K562 (cell line): ENCODE data around the gene TMED10. TPM values are rescaled to one million over a fixed set of nuclear protein-coding genes. Genes with fewer than 3 reads are reported as not detected.

Source experiments
- ATAC-seq: fragments of 200-7000 bp; cut with Tn5 transposase; 3 replicates; pipeline ENCODE4 v1.9.1; 2020; ENCODE audit warnings: moderate library complexity
- BruUV-seq: library from RNA; stranded (reverse); fragments of 400-500 nt; replicated peaks from 2 replicates; lab custom pipeline; 2021; lab: Mats Ljungman, UMichigan
- CTCF ChIA-PET: fragments of 300-600 bp; formaldehyde crosslinking; extraction: SDS; loops from one replicate; lab custom pipeline; 2021; ENCODE audit warnings: low intra/inter-chr PET ratio; lab: Yijun Ruan, JAX
- POLR2A ChIA-PET: fragments of 300-600, 350-650 bp; sonication (Branson Sonifier 250); formaldehyde crosslinking; extraction: SDS; loops from one replicate; lab custom pipeline; 2021; ENCODE audit warnings: antibody characterized with exemption, inconsistent platforms; lab: Yijun Ruan, JAX
- DNase-seq, 4 experiments: peaks; one replicate each; pipeline versions ENCODE4 v3.0.0 to v3.0.0-alpha.2; 2011 to 2018; ENCODE audit warnings: low spot score in 3 of 4, mixed read lengths in 3 of 4; ENCODE audit errors: extremely low read depth in 1 of 4
- FAIRE-seq: peaks from 2 replicates; lab custom pipeline; 2011; peaks lifted over from hg19 to GRCh38; lab: Jason Lieb, UNC
- H2AFZ ChIP-seq: 2 replicates; pipeline ENCODE4 v1.6.0; 2011; ENCODE audit warnings: low read depth, low read length, control low read depth, inconsistent platforms
- H3K27ac ChIP-seq: fragments of 200-600 bp; 3 replicates; pipeline ENCODE4 v1.8.0; 2011; ENCODE audit warnings: low read depth, mild to moderate bottlenecking, control low read depth, inconsistent platforms, low read length, moderate library complexity, mixed read lengths; ENCODE audit errors: extremely low read depth
- H3K27me3 ChIP-seq, 2 experiments: fragments of 300-600 bp in 1 of 2; 2 replicates in 1 of 2; 3 replicates in 1 of 2; pipeline versions ENCODE4 v1.6.0 to v1.8.0; 2011; ENCODE audit warnings: inconsistent platforms in 2 of 2, low read length in 2 of 2, mild to moderate bottlenecking in 1 of 2, mixed read lengths in 1 of 2, moderate library complexity in 1 of 2; ENCODE audit not compliant: control insufficient read depth in 2 of 2, insufficient read depth in 2 of 2
- H3K36me3 ChIP-seq: fragments of 300-600 bp; 3 replicates; pipeline ENCODE4 v1.8.0; 2011; ENCODE audit warnings: mild to moderate bottlenecking, low read length, inconsistent platforms; ENCODE audit not compliant: control insufficient read depth, insufficient read depth
- H3K4me1 ChIP-seq, 2 experiments: fragments of 200-600 bp in 1 of 2; replicated peaks in 1 of 2; 2 replicates in 1 of 2; 3 replicates in 1 of 2; pipeline versions ENCODE4 v1.5.1 to v1.8.0; 2011; ENCODE audit warnings: inconsistent platforms in 2 of 2, low read length in 2 of 2, mild to moderate bottlenecking in 1 of 2, mixed read lengths in 1 of 2, moderate library complexity in 1 of 2; ENCODE audit not compliant: control insufficient read depth in 2 of 2, insufficient read depth in 2 of 2
- H3K4me2 ChIP-seq: 2 replicates; pipeline ENCODE4 v1.6.1; 2011; ENCODE audit warnings: low read length, control low read depth, inconsistent platforms, mixed read lengths; ENCODE audit not compliant: insufficient read depth
- H3K4me3 ChIP-seq: fragments of 200-600 bp; sonication (generic), shearing (Covaris generic); 2 replicates; pipeline ENCODE4 v1.5.1; 2016; ENCODE audit warnings: control low read depth, inconsistent platforms
- H3K79me2 ChIP-seq: fragments of 200-600 bp; 3 replicates; pipeline ENCODE4 v1.8.0; 2011; ENCODE audit warnings: low read length, inconsistent platforms; ENCODE audit not compliant: control insufficient read depth, insufficient read depth
- H3K9ac ChIP-seq, 2 experiments: 2 replicates each; pipeline versions ENCODE4 v1.6.0 to v1.6.1; 2011; ENCODE audit warnings: low read depth in 2 of 2, low read length in 2 of 2, control low read depth in 1 of 2, inconsistent platforms in 1 of 2, mild to moderate bottlenecking in 1 of 2, mixed read lengths in 1 of 2; ENCODE audit not compliant: insufficient read depth in 1 of 2
- H3K9me1 ChIP-seq: one replicate; pipeline ENCODE4 v1.6.0; 2011; ENCODE audit warnings: inconsistent platforms, mild to moderate bottlenecking, low read length, moderate library complexity; ENCODE audit not compliant: control insufficient read depth, insufficient read depth
- H3K9me3 ChIP-seq: replicated peaks from 2 replicates; pipeline ENCODE4 v1.5.1; 2011; ENCODE audit warnings: low read depth, low read length, inconsistent platforms; ENCODE audit not compliant: control insufficient read depth, insufficient read depth
- H4K20me1 ChIP-seq: replicated peaks from 2 replicates; pipeline ENCODE4 v1.6.1; 2011; ENCODE audit warnings: low read length, inconsistent platforms, mixed read lengths; ENCODE audit not compliant: control insufficient read depth, insufficient read depth
- ELF4 ChIP-seq: fragments of 450-650 bp; formaldehyde crosslinking; IDR thresholded peaks from 2 replicates; pipeline ENCODE4 v1.4.0; 2022; ENCODE audit warnings: missing genetic modification characterization
- GTF2F1 ChIP-seq: IDR thresholded peaks from 2 replicates; pipeline ENCODE4 v1.6.1; 2011; ENCODE audit warnings: low read depth, low read length, improper control_type of control experiment
- HDAC2 ChIP-seq: fragments of 450-650 bp; IDR thresholded peaks from 2 replicates; pipeline ENCODE4 v1.6.1; 2016; ENCODE audit warnings: mild to moderate bottlenecking
- JUNB ChIP-seq: fragments of 450-650 bp; formaldehyde crosslinking; conservative IDR thresholded peaks from 2 replicates; pipeline ENCODE4 v1.4.0; 2020; ENCODE audit warnings: mild to moderate bottlenecking
- KDM5B ChIP-seq: fragments of 200-600 bp; sonication (generic); IDR thresholded peaks from 2 replicates; pipeline ENCODE4 v1.6.1; 2012; ENCODE audit warnings: low read depth, mild to moderate bottlenecking, moderate library complexity, low read length, control low read depth, inconsistent platforms; ENCODE audit not compliant: insufficient replicate concordance
- LEF1 ChIP-seq: fragments of 450-650 bp; IDR thresholded peaks from 2 replicates; pipeline ENCODE4 v1.6.1; 2016; ENCODE audit warnings: mild to moderate bottlenecking
- MAX ChIP-seq: sonication (generic); formaldehyde crosslinking; IDR thresholded peaks from 2 replicates; pipeline ENCODE4 v1.9.0; 2022; ENCODE audit warnings: mild to moderate bottlenecking, missing genetic modification reagents
- MXI1 ChIP-seq: IDR thresholded peaks from 2 replicates; pipeline ENCODE4 v1.6.1; 2011; ENCODE audit warnings: low read depth, mild to moderate bottlenecking, improper control_type of control experiment, low read length
- NONO ChIP-seq, 2 experiments: fragments of 200-400 bp in 1 of 2; fragments of 450-650 bp in 1 of 2; formaldehyde crosslinking in 1 of 2; IDR thresholded peaks; 2 replicates each; pipeline ENCODE4 v1.6.1; 2017; ENCODE audit warnings: low read depth in 2 of 2, mild to moderate bottlenecking in 2 of 2, moderate library complexity in 2 of 2, low read length in 1 of 2
- NRF1 ChIP-seq, 2 experiments: fragments of 450-650 bp; IDR thresholded peaks in 1 of 2; conservative IDR thresholded peaks in 1 of 2; 2 replicates each; pipeline ENCODE4 v1.6.1; 2014; ENCODE audit warnings: mild to moderate bottlenecking in 2 of 2
- POLR2A ChIP-seq: fragments of 450-650 bp; conservative IDR thresholded peaks from 2 replicates; pipeline ENCODE4 v1.6.1; 2016
- RHOXF2B ChIP-seq: fragments of 250-450 bp; sonication (Bioruptor Pico); conservative IDR thresholded peaks from 2 replicates; pipeline ENCODE4 v1.5.1; 2021
- SP1 ChIP-seq: sonication (generic); formaldehyde crosslinking; IDR thresholded peaks from 2 replicates; pipeline ENCODE4 v1.8.1; 2022; ENCODE audit warnings: mild to moderate bottlenecking, missing genetic modification reagents
- XRCC3 ChIP-seq: fragments of 450-650 bp; IDR thresholded peaks from 2 replicates; pipeline ENCODE4 v1.6.1; 2017; ENCODE audit warnings: mild to moderate bottlenecking, moderate library complexity
- ZBED1 ChIP-seq: IDR thresholded peaks from 2 replicates; pipeline ENCODE4 v1.6.1; 2014
- ZBTB40 ChIP-seq, 2 experiments: fragments of 450-650 bp in 1 of 2; sonication (generic) in 1 of 2; formaldehyde crosslinking in 1 of 2; IDR thresholded peaks; 2 replicates each; pipeline versions ENCODE4 v1.7.1 to v1.9.0; 2016 to 2022; ENCODE audit warnings: inconsistent platforms in 1 of 2, mild to moderate bottlenecking in 1 of 2, missing genetic modification reagents in 1 of 2
- ZFP30 ChIP-seq: fragments of 250-450 bp; sonication (Bioruptor Pico); IDR thresholded peaks from 2 replicates; pipeline ENCODE4 v1.8.0; 2022; ENCODE audit warnings: moderate library complexity, mild to moderate bottlenecking, inconsistent platforms, borderline replicate concordance
- WGBS: fragments of 100-300 bp; shearing (Covaris generic); methylation state at CpG from one replicate; pipeline ENCODE4 v1.1.6; 2016; ENCODE audit warnings: low coverage, mixed read lengths; ENCODE audit not compliant: insufficient coverage; ENCODE audit errors: missing lambda C conversion rate; 5-methylcytosine and 5-hydroxymethylcytosine counted together
- in situ Hi-C: fragments of 300-500 bp; cut with MboI; formaldehyde crosslinking; loops from 4 replicates; pipeline ENCODE4 v1.15.0; 2018; ENCODE audit warnings: inconsistent platforms, mixed read lengths
- intact Hi-C: fragments of 100-400 bp; cut with micrococcal nuclease; formaldehyde crosslinking; loops from 2 replicates; pipeline ENCODE4 v1.14.2; 2022
- polyA plus RNA-seq, 8 experiments: library from polyadenylated mRNA; depleted of rRNA in 4 of 8; stranded (reverse) in 5 of 8; unstranded in 3 of 8; fragments of >200 nt; fragmentation: Nextera tagmentation in 2 of 8; fragmentation: Illumina TruSeq in 1 of 8; extraction: Ambion mirVana in 2 of 8; extraction: Trizol in 1 of 8; gene quantifications; 2 replicates each; pipeline versions ENCODE4 v1.2.1 to v1.2.3, GENCODE V29; 2011 to 2014; ENCODE audit warnings: inconsistent platforms in 1 of 8, missing spikeins in 1 of 8
- total RNA-seq, 7 experiments: library from RNA; depleted of rRNA in 6 of 7; stranded (reverse); fragments of >200 nt in 6 of 7; fragmentation: Illumina TruSeq in 2 of 7; extraction: Trizol in 2 of 7; gene quantifications; 2 replicates each; pipeline versions ENCODE4 v1.2.1 to v1.2.3, GENCODE V29; 2011 to 2021; ENCODE audit warnings: low replicate concordance in 1 of 7

TMED10 gene
- total and polyA plus RNA-seq, 9 of the 15 experiments (the other 6 are each of a cell fraction or from before 2014, with no cell fraction given), result 62.2 to 233 (median 124) TPM

GRCh38 chr14:75151851-75152250, 24.6 kb downstream of the TMED10 start:
- no peak for FAIRE-seq
- H3K9me3 ChIP-seq, result no peaks in the 10 kb centered on the region
- no peak overlapping the region for H3K4me3 ChIP-seq
- no peaks in the 10 kb centered on the region for H3K27me3 ChIP-seq
- intact Hi-C loops (no loop called here), in situ Hi-C loops (no loop called here)
- H2AFZ ChIP-seq, result no peak overlapping the region
- DNase-seq, result no peak
- ChIA-PET CTCF (no interaction called here), POLR2A (no interaction called here)
- peaks cover 31% of the 10 kb centered on the region; the same call in 2 of the 3 replicates for H3K36me3 ChIP-seq
- no peak overlapping the region for H3K9ac ChIP-seq
- H3K79me2 ChIP-seq, result peaks cover 19% of the 10 kb centered on the region
- H3K4me1 ChIP-seq, result no peaks in the 10 kb centered on the region; a peak in 2 of 5 replicates
- H3K4me2 ChIP-seq, result no peak overlapping the region
- H4K20me1 ChIP-seq, result no peaks in the 10 kb centered on the region
- no peak for ATAC-seq
- 46% methylated on average over 1 of the region's 1 CpG for WGBS
- H3K27ac ChIP-seq, result no peak overlapping the region
- H3K9me1 ChIP-seq, result no peaks in the 10 kb centered on the region
- no TSS peak for BruUV-seq
- TF ChIP-seq POLR2A (no peak), RHOXF2B (CRISPR knock-in tag) (no peak), NONO (IDR thresholded peaks at IDR 0.05; ENCODE audit: low read depth in 2 of 2, low read length in 1 of 2) (no peak), MXI1 (no peak), ELF4 (CRISPR knock-in tag) (no peak), KDM5B (no peak), LEF1 (no peak), JUNB (no peak), MAX (CRISPR knock-in tag) (no peak), ZFP30 (CRISPR knock-in tag) (no peak), XRCC3 (no peak), NRF1 (conservative IDR thresholded peaks at IDR 0.05 in 1 of 2, IDR thresholded peaks at IDR 0.05 in 1 of 2) (no peak), SP1 (CRISPR knock-in tag) (no peak), ZBTB40 (IDR thresholded peaks at IDR 0.05) (no peak), ZBTB40 (CRISPR knock-in tag; IDR thresholded peaks at IDR 0.05) (no peak), ZBED1 (no peak), GTF2F1 (no peak), HDAC2 (no peak)
